Cardiac muscle cell (in vitro differentiated cells and primary cell): ENCODE measurements around the gene CNBP. TPM values are rescaled to one million over a fixed set of nuclear protein-coding genes. Genes with fewer than 3 reads are reported as not detected.

Source experiments
- DNase-seq, 2 donors: peaks; one replicate each; pipeline versions ENCODE4 v3.0.0 to v3.0.0-alpha.2; 2010 to 2017; ENCODE audit warnings: low read depth in 1 of 2, low spot score in 1 of 2
- H3K27ac ChIP-seq: fragments of 200-600 bp; sonication (generic); 2 replicates; pipeline ENCODE4 v1.5.1; 2016
- H3K27me3 ChIP-seq: fragments of 200-600 bp; sonication (generic); 2 replicates; pipeline ENCODE4 v1.6.0; 2016; ENCODE audit warnings: control low read depth
- H3K36me3 ChIP-seq: fragments of 200-600 bp; sonication (generic); 2 replicates; pipeline ENCODE4 v1.5.1; 2016; ENCODE audit warnings: control low read depth
- H3K4me1 ChIP-seq: fragments of 200-600 bp; sonication (generic); 2 replicates; pipeline ENCODE4 v1.8.1; 2017; ENCODE audit warnings: low read depth, mild to moderate bottlenecking, mixed run types
- H3K4me3 ChIP-seq: fragments of 200-600 bp; sonication (generic); 2 replicates; pipeline ENCODE4 v1.5.1; 2016; ENCODE audit warnings: mild to moderate bottlenecking
- H3K9me3 ChIP-seq: fragments of 200-600 bp; sonication (generic); 2 replicates; pipeline ENCODE4 v1.5.1; 2017; ENCODE audit warnings: low read depth, mild to moderate bottlenecking, control low read depth
- CTCF ChIP-seq: IDR thresholded peaks from 2 replicates; pipeline ENCODE4 v1.5.1; 2012; ENCODE audit warnings: low read depth, mild to moderate bottlenecking, low read length
- polyA plus RNA-seq: library from polyadenylated mRNA; unstranded; fragments of >200 nt; fragmentation: Nextera tagmentation; extraction: Ambion mirVana; gene quantifications from 2 replicates; pipeline ENCODE4 v1.2.1, GENCODE V29; 2016
- total RNA-seq: library from RNA; depleted of rRNA; stranded (reverse); fragments of >200 nt; gene quantifications from 2 replicates; pipeline ENCODE4 v1.2.3, GENCODE V29; 2016

The CNBP gene
- total and polyA plus RNA-seq, 2 experiments from 2014 or later: 377 to 448 TPM

GRCh38 chr3:129123314-129124060, 60.2 kb downstream of the CNBP start:
- Histone ChIP-seq H3K4me1 (peaks cover 13% of the 10 kb centered on the region), H3K27me3 (no peaks in the 10 kb centered on the region), H3K9me3 (no peaks in the 10 kb centered on the region), H3K27ac (no peak overlapping the region), H3K4me3 (no peak overlapping the region), H3K36me3 (no peaks in the 10 kb centered on the region)
- no peak for TF ChIP-seq CTCF
- DNase-seq: no peak

- no peaks in the 10 kb centered on the region for H3K27me3 ChIP-seq
- peak overlapping the region; percentile 74 for H3K4me3 ChIP-seq
- no peaks in the 10 kb centered on the region for H3K9me3 ChIP-seq
- H3K36me3 ChIP-seq: no peaks in the 10 kb centered on the region
- H3K4me1 ChIP-seq: peaks cover 13% of the 10 kb centered on the region
- peak overlapping the region; percentile 22 for H3K27ac ChIP-seq
- peak; percentile 30 to 31 for DNase-seq
- no peak for TF ChIP-seq CTCF
Observed at GRCh38 chr3:129122412-129123011, 61.2 kb downstream of the CNBP start.

- no peak for TF ChIP-seq CTCF
- no peaks in the 10 kb centered on the region for H3K9me3 ChIP-seq
- peak within 1 kb of the TSS; percentile 62 for H3K27ac ChIP-seq
- no peaks in the 10 kb centered on the region for H3K36me3 ChIP-seq
- DNase-seq: peak; percentile 94 to 97
- H3K4me1 ChIP-seq: peaks cover 15% of the 10 kb centered on the region
- peak within 1 kb of the TSS; percentile 74 for H3K4me3 ChIP-seq
- no peaks in the 10 kb centered on the region for H3K27me3 ChIP-seq
Observed at GRCh38 chr3:129121792-129122411, 61.8 kb downstream of the CNBP start, which contains the start of gene RAB43. Gene RAB43 (minus strand): TSS chr3:129121804. CDS start chr3:129121489, 315 bp downstream.

GRCh38 chr3:129121016-129121791, 62.5 kb downstream of the CNBP start:
- Histone ChIP-seq H3K36me3 (no peaks in the 10 kb centered on the region), H3K9me3 (no peaks in the 10 kb centered on the region), H3K27me3 (no peaks in the 10 kb centered on the region), H3K4me3 (peak overlapping the region; percentile 74), H3K27ac (peak overlapping the region; percentile 62), H3K4me1 (peaks cover 22% of the 10 kb centered on the region)
- peak in 1 of 2 donors; percentile 30 for DNase-seq
- TF ChIP-seq CTCF: no peak
